H1 (cell line): Measurements from ENCODE around the gene ZSCAN10. TPM values are rescaled to one million over a fixed set of nuclear protein-coding genes. Genes with fewer than 3 reads are reported as not detected.

Experiments used
- CTCF ChIA-PET: fragments of 300-600 bp; sonication (Branson Sonifier 250); formaldehyde crosslinking; loops from one replicate; lab custom pipeline; 2021; ENCODE audit not compliant: partially characterized antibody; lab: Charles Lee
- POLR2A ChIA-PET: fragments of 300-600 bp; sonication (Branson Sonifier 250); formaldehyde crosslinking; loops from one replicate; lab custom pipeline; 2021; ENCODE audit warnings: inconsistent platforms; ENCODE audit not compliant: partially characterized antibody; lab: Charles Lee
- DNase-seq, 2 experiments: peaks; one replicate each; pipeline versions ENCODE4 v3.0.0 to v3.0.0-alpha.2; 2010 to 2022; ENCODE audit warnings: low spot score in 2 of 2, low read depth in 1 of 2, mixed read lengths in 1 of 2
- FAIRE-seq: peaks from 2 replicates; lab custom pipeline; 2011; peaks lifted over from hg19 to GRCh38; lab: Jason Lieb, UNC
- H2AFZ ChIP-seq: 2 replicates; pipeline ENCODE4 v1.8.1; 2012; ENCODE audit warnings: low read length, inconsistent platforms
- H2AK5ac ChIP-seq: 2 replicates; pipeline ENCODE4 v1.6.1; 2013; ENCODE audit warnings: low read depth, low read length
- H2BK120ac ChIP-seq: replicated peaks from 2 replicates; pipeline ENCODE3; 2013; ENCODE audit warnings: low read depth, low read length, inconsistent platforms
- H2BK12ac ChIP-seq: 2 replicates; pipeline ENCODE4 v1.6.1; 2013; ENCODE audit warnings: low read depth, low read length
- H2BK15ac ChIP-seq: 2 replicates; pipeline ENCODE4 v1.6.1; 2013; ENCODE audit warnings: low read length
- H2BK20ac ChIP-seq: 2 replicates; pipeline ENCODE4 v1.6.1; 2013; ENCODE audit warnings: low read length
- H2BK5ac ChIP-seq: 2 replicates; pipeline ENCODE4 v1.6.1; 2013; ENCODE audit warnings: low read depth, low read length
- H3K14ac ChIP-seq: 2 replicates; pipeline ENCODE4 v1.6.1; 2013; ENCODE audit warnings: inconsistent platforms; ENCODE audit not compliant: insufficient read length
- H3K18ac ChIP-seq: 2 replicates; pipeline ENCODE4 v1.6.1; 2013; ENCODE audit warnings: low read length; ENCODE audit errors: extremely low read depth
- H3K23ac ChIP-seq: 2 replicates; pipeline ENCODE4 v1.6.1; 2013; ENCODE audit warnings: inconsistent platforms; ENCODE audit not compliant: insufficient read length
- H3K23me2 ChIP-seq: 2 replicates; pipeline ENCODE4 v1.6.1; 2013; ENCODE audit warnings: low read depth, low read length
- H3K27ac ChIP-seq: 2 replicates; pipeline ENCODE4 v1.6.1; 2011; ENCODE audit warnings: low read depth, low read length, inconsistent platforms
- H3K27me3 ChIP-seq, 4 experiments: replicated peaks in 1 of 4; 1 replicate in 1 of 4; 2 replicates in 3 of 4; pipeline versions ENCODE4 v1.6.1 to v1.8.1; 2011 to 2013; ENCODE audit warnings: low read length in 3 of 4, mild to moderate bottlenecking in 3 of 4, inconsistent platforms in 2 of 4, mixed read lengths in 2 of 4, moderate library complexity in 1 of 4; ENCODE audit not compliant: control insufficient read depth in 3 of 4, insufficient read depth in 3 of 4; ENCODE audit errors: extremely low read depth in 1 of 4
- H3K36me3 ChIP-seq, 4 experiments: 2 replicates each; pipeline versions ENCODE4 v1.6.1 to v1.8.1; 2011 to 2013; ENCODE audit warnings: mild to moderate bottlenecking in 4 of 4, low read length in 3 of 4, moderate library complexity in 2 of 4, control low read depth in 1 of 4, inconsistent platforms in 1 of 4; ENCODE audit not compliant: insufficient read depth in 4 of 4, control insufficient read depth in 2 of 4
- H3K4ac ChIP-seq: replicated peaks from 2 replicates; pipeline ENCODE3; 2013; ENCODE audit warnings: low read length, low read depth, mixed read lengths, inconsistent platforms; ENCODE audit not compliant: insufficient read length
- H3K4me1 ChIP-seq, 4 experiments: replicated peaks in 1 of 4; 1 replicate in 1 of 4; 2 replicates in 3 of 4; pipeline versions ENCODE4 v1.6.1 to v1.8.1; 2011 to 2013; ENCODE audit warnings: low read length in 3 of 4, inconsistent platforms in 2 of 4, mixed read lengths in 1 of 4; ENCODE audit not compliant: insufficient read depth in 4 of 4, control insufficient read depth in 3 of 4
- H3K4me2 ChIP-seq, 2 experiments: 2 replicates each; pipeline versions ENCODE4 v1.6.1 to v1.8.1; 2011 to 2013; ENCODE audit warnings: low read depth in 2 of 2, low read length in 2 of 2, control low read depth in 1 of 2, inconsistent platforms in 1 of 2, mild to moderate bottlenecking in 1 of 2; ENCODE audit not compliant: insufficient read depth in 1 of 2
- H3K4me3 ChIP-seq, 4 experiments: fragments of 200-600, 300-600 bp in 1 of 4; sonication (generic), shearing (Covaris generic), sonication (Bioruptor Twin) in 1 of 4; 2 replicates each; pipeline versions ENCODE4 v1.5.1 to v1.8.1; 2011 to 2016; ENCODE audit warnings: low read length in 4 of 4, low read depth in 3 of 4, control low read depth in 2 of 4, inconsistent platforms in 2 of 4, mild to moderate bottlenecking in 2 of 4, mixed read lengths in 1 of 4, moderate library complexity in 1 of 4; ENCODE audit not compliant: insufficient read depth in 2 of 4; ENCODE audit errors: extremely low read depth in 1 of 4
- H3K56ac ChIP-seq: replicated peaks from 2 replicates; pipeline ENCODE3; 2013; ENCODE audit warnings: low read depth, mild to moderate bottlenecking, mixed read lengths, low read length, inconsistent platforms; ENCODE audit not compliant: insufficient read length
- H3K79me1 ChIP-seq: 2 replicates; pipeline ENCODE4 v1.6.1; 2013; ENCODE audit warnings: low read depth, low read length, control low read depth
- H3K79me2 ChIP-seq, 2 experiments: 2 replicates each; pipeline versions ENCODE4 v1.6.1 to v1.8.1; 2012 to 2013; ENCODE audit warnings: low read length in 2 of 2, mild to moderate bottlenecking in 2 of 2, inconsistent platforms in 1 of 2; ENCODE audit not compliant: insufficient read depth in 2 of 2, control insufficient read depth in 1 of 2
- H3K9ac ChIP-seq, 4 experiments: replicated peaks in 1 of 4; 1 replicate in 1 of 4; 2 replicates in 3 of 4; pipeline versions ENCODE4 v1.6.1 to v1.8.1; 2011 to 2013; ENCODE audit warnings: low read depth in 3 of 4, low read length in 3 of 4, control low read depth in 2 of 4, mild to moderate bottlenecking in 2 of 4, moderate library complexity in 2 of 4, inconsistent platforms in 1 of 4; ENCODE audit errors: extremely low read depth in 1 of 4
- H3K9me3 ChIP-seq, 2 experiments: 2 replicates each; pipeline versions ENCODE4 v1.6.1 to v1.8.1; 2012 to 2013; ENCODE audit warnings: mild to moderate bottlenecking in 2 of 2, moderate library complexity in 2 of 2, control low read depth in 1 of 2, inconsistent platforms in 1 of 2, low read depth in 1 of 2, low read length in 1 of 2, mixed read lengths in 1 of 2; ENCODE audit not compliant: insufficient read depth in 2 of 2
- H4K20me1 ChIP-seq, 2 experiments: replicated peaks in 1 of 2; 2 replicates each; pipeline versions ENCODE3 to v1.8.1; 2011 to 2013; ENCODE audit warnings: inconsistent platforms in 2 of 2, low read length in 2 of 2, mild to moderate bottlenecking in 1 of 2; ENCODE audit not compliant: insufficient read depth in 2 of 2, control insufficient read depth in 1 of 2
- H4K5ac ChIP-seq: 2 replicates; pipeline ENCODE4 v1.6.1; 2013; ENCODE audit warnings: low read length, low read depth, mixed read lengths, inconsistent platforms; ENCODE audit not compliant: insufficient read length
- H4K8ac ChIP-seq: 2 replicates; pipeline ENCODE4 v1.8.0; 2013; ENCODE audit warnings: mild to moderate bottlenecking, moderate library complexity, low read length, inconsistent platforms; ENCODE audit not compliant: insufficient read depth; ENCODE audit errors: extremely low read depth
- H4K91ac ChIP-seq: replicated peaks from 2 replicates; pipeline ENCODE3; 2013; ENCODE audit warnings: low read length, mixed read lengths, inconsistent platforms; ENCODE audit not compliant: insufficient read length
- BRCA1 ChIP-seq: IDR thresholded peaks from 2 replicates; pipeline ENCODE4 v1.6.1; 2012; ENCODE audit warnings: low read depth, low read length, improper control_type of control experiment
- CREB1 ChIP-seq: IDR thresholded peaks from 2 replicates; pipeline ENCODE4 v1.6.1; 2012; ENCODE audit warnings: inconsistent platforms
- KDM5A ChIP-seq: fragments of 200-600 bp; IDR thresholded peaks from 2 replicates; pipeline ENCODE4 v1.7.1; 2012; ENCODE audit warnings: mild to moderate bottlenecking, low read length, inconsistent platforms, mixed read lengths
- PHF8 ChIP-seq: fragments of 200-600 bp; sonication (generic); conservative IDR thresholded peaks from 2 replicates; pipeline ENCODE4 v1.7.1; 2012; ENCODE audit warnings: low read depth, mild to moderate bottlenecking, inconsistent platforms, low read length, moderate library complexity
- POLR2A ChIP-seq, 2 experiments: IDR thresholded peaks; 1 replicate in 1 of 2; 2 replicates in 1 of 2; pipeline ENCODE4 v1.6.1; 2011; ENCODE audit warnings: low read depth in 2 of 2, low read length in 2 of 2, mild to moderate bottlenecking in 2 of 2; ENCODE audit errors: control extremely low read depth in 1 of 2
- POLR2AphosphoS5 ChIP-seq: IDR thresholded peaks from 2 replicates; pipeline ENCODE4 v1.6.1; 2011; ENCODE audit warnings: low read depth, low read length
- SP2 ChIP-seq: IDR thresholded peaks from 2 replicates; pipeline ENCODE4 v1.6.1; 2012; ENCODE audit warnings: mild to moderate bottlenecking, low read length, inconsistent platforms
- TAF7 ChIP-seq: optimal IDR thresholded peaks from 2 replicates; pipeline ENCODE3; 2011; ENCODE audit warnings: low read depth, mild to moderate bottlenecking, inconsistent platforms, low read length, moderate library complexity, borderline replicate concordance
- TEAD4 ChIP-seq: IDR thresholded peaks from 2 replicates; pipeline ENCODE4 v1.6.1; 2012; ENCODE audit warnings: low read depth, low read length, inconsistent platforms, mixed read lengths
- WGBS, 2 experiments: shearing (Covaris generic) in 1 of 2; methylation state at CpG; one replicate each; pipeline versions ENCODE4 v1.1.6 to v1.1.7; 2013 to 2015; ENCODE audit warnings: low lambda C conversion rate in 2 of 2, mixed read lengths in 2 of 2, inconsistent platforms in 1 of 2, low coverage in 1 of 2, missing lambda C conversion rate in 1 of 2; ENCODE audit not compliant: insufficient replicate concordance in 2 of 2, insufficient coverage in 1 of 2, insufficient read length in 1 of 2; ENCODE audit errors: extremely low coverage in 1 of 2, missing lambda C conversion rate in 1 of 2; 5-methylcytosine and 5-hydroxymethylcytosine counted together
- polyA plus RNA-seq, 7 experiments: library from polyadenylated mRNA; depleted of rRNA in 3 of 7; stranded (reverse) in 5 of 7; unstranded in 2 of 7; fragments of >200 nt in 5 of 7; fragments of 200-250 nt in 2 of 7; gene quantifications; 1 replicate in 5 of 7; 2 replicates in 1 of 7; 4 replicates in 1 of 7; pipeline versions ENCODE4 v1.2.1 to v1.2.3, GENCODE V29; 2011 to 2013; ENCODE audit warnings: missing spikeins in 2 of 7, mixed read lengths in 2 of 7
- total RNA-seq: library from RNA; stranded (reverse); fragmentation: NEBNext Ultra II Directional; extraction: Animal tissue kit (Norgen Biotek cat#: 25700); gene quantifications from 2 replicates; pipeline ENCODE4 v1.2.1, GENCODE V29; 2021

Gene ZSCAN10
- total and polyA plus RNA-seq, 2 of the 8 experiments (the other 6 are each of a cell fraction or from before 2014, with no cell fraction given) = 209 to 314 TPM

DNA sequence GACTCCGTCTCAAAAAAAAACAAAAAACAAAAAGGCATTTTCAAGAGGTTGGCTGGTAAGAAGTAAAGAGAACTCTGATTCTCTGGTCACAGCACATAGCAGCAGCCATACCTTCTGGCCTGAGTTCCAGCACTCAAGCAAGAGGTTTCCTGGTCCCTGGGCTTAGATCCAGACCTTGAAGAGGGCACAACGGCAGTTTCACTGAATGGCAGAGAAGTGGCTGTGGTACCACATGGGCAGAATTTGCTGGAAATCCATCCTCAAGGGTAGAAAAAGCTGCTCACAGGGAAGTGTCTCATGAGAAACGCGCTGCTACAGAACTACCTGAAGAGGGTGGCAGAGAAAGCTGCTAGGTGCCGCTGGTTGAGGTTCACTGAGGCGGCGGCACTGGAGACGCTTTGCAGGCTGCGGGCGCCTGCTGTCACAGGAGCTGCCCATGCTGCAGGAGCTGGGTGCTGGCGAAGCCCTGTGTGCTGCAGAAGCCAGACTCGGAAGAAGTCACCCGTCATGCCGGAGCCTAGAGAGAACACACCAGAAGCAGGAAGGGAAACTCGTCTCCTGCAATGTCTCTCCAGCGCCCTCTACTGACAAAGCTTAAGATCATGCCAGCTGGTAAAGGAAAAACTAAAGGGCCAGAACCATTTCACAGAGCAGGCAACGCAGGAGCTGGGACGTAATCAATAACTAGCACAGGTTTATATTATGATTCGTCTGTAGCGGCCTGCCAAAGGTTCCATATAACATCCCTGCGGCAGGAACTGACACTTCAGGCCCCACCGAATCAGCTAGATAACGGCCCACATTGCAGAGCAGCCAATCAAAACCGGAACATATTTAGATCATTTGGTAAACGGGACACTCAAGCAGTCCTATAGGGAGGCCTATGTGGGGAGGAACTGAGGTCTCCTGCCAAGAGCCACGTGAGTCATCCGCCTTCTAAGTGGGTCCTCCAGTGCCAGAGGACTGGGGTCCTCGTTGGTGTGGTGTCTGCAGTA is 30.3 kb upstream of the ZSCAN10 start:
- Histone ChIP-seq H3K27me3 (no peaks in the 10 kb centered on the region), H4K20me1 (peaks cover 0 to 11% of the 10 kb centered on the region in 2 experiments), H2BK120ac (no peak overlapping the region), H3K36me3 (peaks cover 0 to 11% (median 1%) of the 10 kb centered on the region in 4 experiments; a peak in 2 of 8 replicates), H3K27ac (no peak overlapping the region), H2BK12ac (no peak overlapping the region), H3K4ac (no peak overlapping the region), H3K4me1 (peaks cover 0 to 12% (median 3%) of the 10 kb centered on the region in 4 experiments; a peak in 5 of 7 replicates), H2BK15ac (no peak overlapping the region; the same call in 1 of the 2 replicates), H3K79me2 (peaks cover 7 to 18% of the 10 kb centered on the region in 2 experiments), H3K4me2 (peak overlapping the region in 1 of 2 experiments; percentile 48; a peak in 2 of 4 replicates), H3K56ac (no peak overlapping the region), H4K5ac (no peak overlapping the region), H3K4me3 (no peak overlapping the region), H3K23ac (no peak overlapping the region), H2BK20ac (no peak overlapping the region), H3K79me1 (no peaks in the 10 kb centered on the region; the same call in 1 of the 2 replicates), H2AK5ac (no peak overlapping the region), H3K18ac (no peak overlapping the region), H3K9me3 (no peaks in the 10 kb centered on the region), H2AFZ (no peak overlapping the region), H3K9ac (no peak overlapping the region), H4K91ac (no peak overlapping the region), H2BK5ac (no peak overlapping the region), H3K23me2 (peaks cover 8% of the 10 kb centered on the region), H4K8ac (no peak overlapping the region), H3K14ac (no peak overlapping the region)
- 62% methylated on average over 28 of the region's 28 CpGs; no CpG with 5 or more reads in 1 of the 2 experiments for WGBS, 2 experiments
- FAIRE-seq = no peak
- ChIA-PET CTCF (interaction anchor here (0.6 to 17.4 kb wide), 33 partner anchors 10 to 589 kb away, joined by 3 to 619 read pairs (median 6); partner anchors contain the start of genes CLDN6, IL32, MEFV and ZNF205), POLR2A (interaction anchor here (0.6 to 9.3 kb wide), 22 partner anchors 11 to 115 kb away, joined by 3 to 109 read pairs (median 5); partner anchors contain the start of genes CLDN6, TNFRSF12A, ZNF205 and ZSCAN10)
- peak; percentile 61 to 81 for DNase-seq
- TF ChIP-seq POLR2A (IDR thresholded peaks at IDR 0.05; ENCODE audit: control extremely low read depth in 1 of 2, low read depth in 2 of 2, low read length in 2 of 2) (peak in 1 of 2 experiments; percentile 69; a peak in 2 of 3 replicates), PHF8 (no peak), BRCA1 (no peak), SP2 (peak; percentile 21; the same call in 1 of the 2 replicates), CREB1 (0 out of 2 replicates have a peak, but pooled peaks have one; percentile 38), POLR2AphosphoS5 (peak; percentile 62), KDM5A (no peak), TAF7 (peak; percentile 37), TEAD4 (no peak)
